GM12878 (cell line): ENCODE measurements around the gene EPS8. TPM values are rescaled to one million over a fixed set of nuclear protein-coding genes. Genes with fewer than 3 reads are reported as not detected.

Experiments
- ATAC-seq: fragments of 200-7000 bp; cut with Tn5 transposase; 3 replicates; pipeline ENCODE4 v1.9.1; 2020; ENCODE audit warnings: mild to moderate bottlenecking, moderate library complexity
- BruUV-seq: library from RNA; stranded (reverse); fragments of 400-500 nt; replicated peaks from 2 replicates; lab custom pipeline; 2021; lab: Mats Ljungman, UMichigan
- CTCF ChIA-PET: fragments of 300-600 bp; sonication (Branson Sonifier 250); formaldehyde crosslinking; extraction: SDS; loops from one replicate; lab custom pipeline; 2021; ENCODE audit warnings: inconsistent platforms; lab: Yijun Ruan, JAX
- POLR2A ChIA-PET: fragments of 350-600 bp; formaldehyde crosslinking; extraction: SDS; loops from one replicate; lab custom pipeline; 2021; ENCODE audit warnings: inconsistent platforms; lab: Charles Lee
- RAD21 ChIA-PET: fragments of 300-600 bp; sonication (Branson Sonifier 250); formaldehyde crosslinking; loops from one replicate; lab custom pipeline; 2023; ENCODE audit warnings: antibody characterized with exemption; ENCODE audit not compliant: unreplicated experiment; lab: Charles Lee
- SMC1A ChIA-PET: fragments of 300-600 bp; sonication (Branson Sonifier 250); formaldehyde crosslinking; loops from one replicate; lab custom pipeline; 2023; ENCODE audit not compliant: unreplicated experiment, uncharacterized antibody; lab: Charles Lee
- DNase-seq: peaks from one replicate; pipeline ENCODE4 v3.0.0-alpha.2; 2011; ENCODE audit warnings: low read depth, low spot score
- FAIRE-seq: peaks from 3 replicates; lab custom pipeline; 2011; peaks lifted over from hg19 to GRCh38; lab: Jason Lieb, UNC
- H2AFZ ChIP-seq: 2 replicates; pipeline ENCODE4 v1.6.0; 2011; ENCODE audit warnings: low read depth, low read length, control low read depth; ENCODE audit not compliant: control insufficient read depth
- H3K27ac ChIP-seq: 2 replicates; pipeline ENCODE4 v1.5.1; 2011; ENCODE audit warnings: control low read depth; ENCODE audit not compliant: control insufficient read depth, insufficient read depth
- H3K27me3 ChIP-seq, 2 experiments: replicated peaks in 1 of 2; 2 replicates each; pipeline versions ENCODE4 v1.6.0 to v1.6.1; 2011; ENCODE audit warnings: low read length in 1 of 2; ENCODE audit not compliant: control insufficient read depth in 2 of 2, insufficient read depth in 2 of 2
- H3K36me3 ChIP-seq, 2 experiments: 2 replicates each; pipeline ENCODE4 v1.5.1; 2011; ENCODE audit warnings: low read length in 1 of 2; ENCODE audit not compliant: control insufficient read depth in 2 of 2, insufficient read depth in 2 of 2
- H3K4me1 ChIP-seq: 2 replicates; pipeline ENCODE4 v1.6.1; 2011; ENCODE audit warnings: mild to moderate bottlenecking, low read length, moderate library complexity, mixed read lengths; ENCODE audit not compliant: control insufficient read depth, insufficient read depth
- H3K4me2 ChIP-seq: 2 replicates; pipeline ENCODE4 v1.6.0; 2011; ENCODE audit warnings: control low read depth; ENCODE audit not compliant: control insufficient read depth, insufficient read depth
- H3K4me3 ChIP-seq: fragments of 200-600 bp; sonication (generic); 2 replicates; pipeline ENCODE4 v1.5.1; 2016
- H3K79me2 ChIP-seq: 2 replicates; pipeline ENCODE4 v1.6.0; 2011; ENCODE audit warnings: low read length; ENCODE audit not compliant: control insufficient read depth, insufficient read depth
- H3K9ac ChIP-seq: 2 replicates; pipeline ENCODE4 v1.8.0; 2011; ENCODE audit warnings: low read length, control low read depth, mixed read lengths; ENCODE audit not compliant: control insufficient read depth, insufficient read depth
- H3K9me3 ChIP-seq: replicated peaks from 3 replicates; pipeline ENCODE4 v1.5.1; 2011; ENCODE audit warnings: mild to moderate bottlenecking, low read length; ENCODE audit not compliant: control insufficient read depth, insufficient read depth
- H4K20me1 ChIP-seq: 2 replicates; pipeline ENCODE4 v1.6.0; 2011; ENCODE audit not compliant: control insufficient read depth, insufficient read depth
- CEBPB ChIP-seq, 2 experiments: fragments of 150-350 bp in 1 of 2; IDR thresholded peaks; 2 replicates each; pipeline ENCODE4 v1.6.1; 2012 to 2014; ENCODE audit warnings: low read depth in 2 of 2, low read length in 2 of 2, borderline replicate concordance in 1 of 2, inconsistent platforms in 1 of 2
- GABPA ChIP-seq: IDR thresholded peaks from 2 replicates; pipeline ENCODE4 v1.6.1; 2014; ENCODE audit warnings: antibody characterized with exemption, low read depth, mild to moderate bottlenecking, inconsistent platforms
- NR2F1 ChIP-seq: fragments of 450-650 bp; conservative IDR thresholded peaks from 2 replicates; pipeline ENCODE4 v1.6.1; 2017; ENCODE audit warnings: mild to moderate bottlenecking
- ZNF24 ChIP-seq: fragments of 450-650 bp; IDR thresholded peaks from 2 replicates; pipeline ENCODE4 v1.6.1; 2017; ENCODE audit warnings: antibody characterized with exemption, mild to moderate bottlenecking
- WGBS: methylation state at CpG from one replicate; pipeline ENCODE4 v1.1.6; 2016; ENCODE audit warnings: low lambda C conversion rate; ENCODE audit not compliant: insufficient replicate concordance, insufficient coverage; ENCODE audit errors: missing lambda C conversion rate; 5-methylcytosine and 5-hydroxymethylcytosine counted together
- in situ Hi-C: fragments of 300-500 bp; cut with MboI; formaldehyde crosslinking; loops from 9 replicates; pipeline ENCODE4 v1.14.3; 2018; ENCODE audit warnings: mixed read lengths
- intact Hi-C: fragments of 100-400 bp; cut with micrococcal nuclease; formaldehyde crosslinking; loops from one replicate; pipeline ENCODE4 v1.14.2; 2022; ENCODE audit not compliant: unreplicated experiment
- polyA plus RNA-seq, 11 experiments: library from polyadenylated mRNA; depleted of rRNA in 4 of 11; unstranded in 6 of 11; stranded (reverse) in 5 of 11; fragments of >200 nt; fragmentation: Nextera tagmentation in 4 of 11; fragmentation: Illumina TruSeq in 1 of 11; extraction: Ambion mirVana in 4 of 11; extraction: Trizol in 1 of 11; gene quantifications; 1 replicate in 1 of 11; 2 replicates in 10 of 11; pipeline versions ENCODE4 v1.2.1 to v1.2.3, GENCODE V29; 2011 to 2016; ENCODE audit warnings: inconsistent platforms in 2 of 11, missing spikeins in 2 of 11, low read depth in 1 of 11
- total RNA-seq, 4 experiments: library from RNA; depleted of rRNA in 3 of 4; stranded (reverse); fragments of >200 nt in 3 of 4; fragmentation: Illumina TruSeq in 1 of 4; extraction: Trizol in 1 of 4; gene quantifications; 2 replicates each; pipeline versions ENCODE4 v1.2.1 to v1.2.3, GENCODE V29; 2013 to 2021

EPS8 gene
- total and polyA plus RNA-seq, 10 of the 15 experiments (the other 5 are each of a cell fraction or from before 2014, with no cell fraction given), result 1.3 to 127 (median 3.4) TPM

GRCh38 chr12:15717940-15718567, 71.1 kb downstream of the EPS8 start:
- intact Hi-C loops, result no loop called here
- H3K4me2 ChIP-seq, result no peak overlapping the region
- no peaks in the 10 kb centered on the region for H3K4me1 ChIP-seq
- H3K79me2 ChIP-seq, result no peaks in the 10 kb centered on the region
- no peak overlapping the region for H3K4me3 ChIP-seq
- BruUV-seq, result no TSS peak
- DNase-seq (no peak), FAIRE-seq (no peak), ATAC-seq (0 out of 3 replicates have a peak, but pooled peaks have one; percentile 17)
- H3K27ac ChIP-seq, result no peak overlapping the region
- in situ Hi-C loops, result no loop called here
- SMC1A ChIA-PET, result interaction anchor here (1.0 to 12.9 kb wide), 16 partner anchors 8 to 84 kb away, joined by 3 to 213 read pairs (median 4); partner anchors contain the start of gene EPS8
- no peaks in the 10 kb centered on the region for H3K27me3 ChIP-seq
- WGBS, result 94% methylated on average over 1 of the region's 1 CpG
- RAD21 ChIA-PET, result interaction anchor here (0.7 to 5.3 kb wide), 12 partner anchors 9 to 137 kb away, joined by 3 to 20 read pairs (median 6); no protein-coding TSS in a partner anchor
- TF ChIP-seq CEBPB (IDR thresholded peaks at IDR 0.05; ENCODE audit: borderline replicate concordance in 1 of 2, low read depth in 2 of 2, low read length in 2 of 2) (no peak), NR2F1 (0 out of 2 replicates have a peak, but pooled peaks have one; percentile 33)
- POLR2A ChIA-PET, result interaction anchor here (0.7 to 2.1 kb wide), 10 partner anchors 9 to 67 kb away, joined by 3 to 10 read pairs (median 3); no protein-coding TSS in a partner anchor
- H3K36me3 ChIP-seq, result no peaks in the 10 kb centered on the region
- H2AFZ ChIP-seq, result no peak overlapping the region
- no peak overlapping the region for H3K9ac ChIP-seq
- CTCF ChIA-PET, result interaction anchor here (1.0 to 1.8 kb wide), 6 partner anchors 8 to 138 kb away, joined by 3 to 5 read pairs (median 4); no protein-coding TSS in a partner anchor
- no peaks in the 10 kb centered on the region for H3K9me3 ChIP-seq
- H4K20me1 ChIP-seq, result no peaks in the 10 kb centered on the region

- BruUV-seq, result no TSS peak
- Histone ChIP-seq H3K4me1 (no peaks in the 10 kb centered on the region), H4K20me1 (no peaks in the 10 kb centered on the region), H3K79me2 (no peaks in the 10 kb centered on the region), H3K27ac (no peak overlapping the region), H3K9me3 (no peaks in the 10 kb centered on the region), H3K27me3 (no peaks in the 10 kb centered on the region), H3K4me3 (no peak overlapping the region), H3K4me2 (no peak overlapping the region), H3K9ac (no peak overlapping the region), H3K36me3 (no peaks in the 10 kb centered on the region), H2AFZ (no peak overlapping the region)
- POLR2A ChIA-PET, result interaction anchor here (1.1 to 1.6 kb wide), 3 partner anchors 13 to 18 kb away, joined by 3 to 5 read pairs (median 4); no protein-coding TSS in a partner anchor
- intact Hi-C loops (no loop called here), in situ Hi-C loops (no loop called here)
- CTCF ChIA-PET, result interaction anchor here (0.8 to 1.7 kb wide), 2 partner anchors 16 to 28 kb away, joined by 3 to 5 read pairs; no protein-coding TSS in a partner anchor
- DNase-seq (no peak), ATAC-seq (no peak), FAIRE-seq (peak; percentile 62)
- TF ChIP-seq ZNF24 (0 out of 2 replicates have a peak, but pooled peaks have one; percentile 29), GABPA (no peak)
- RAD21 ChIA-PET, result interaction anchor here (0.8 to 5.3 kb wide), 6 partner anchors 9 to 55 kb away, joined by 3 to 16 read pairs (median 4); no protein-coding TSS in a partner anchor
- 47% methylated on average over 2 of the region's 2 CpGs for WGBS
- SMC1A ChIA-PET, result interaction anchor here (0.6 to 12.9 kb wide), 8 partner anchors 10 to 440 kb away, joined by 3 to 213 read pairs (median 5); no protein-coding TSS in a partner anchor
Measured at GRCh38 chr12:15716581-15716980, 72.6 kb downstream of the EPS8 start.
